NCI-H748 (cell line): ENCODE results near the gene LMCD1.

Experiments
- DNase-seq: peaks from one replicate; lab custom pipeline; 2025; ENCODE audit not compliant: unreplicated experiment; lab: John Stamatoyannopoulos, UW

Gene LMCD1

GRCh38 chr3:8556473-8556869 lies 54.8 kb downstream of the LMCD1 start:
- no peak for DNase-seq

- no peak for DNase-seq
Observed at GRCh38 chr3:8557298-8557697, 55.7 kb downstream of the LMCD1 start.

GRCh38 chr3:8558645-8559044 lies 57.0 kb downstream of the LMCD1 start:
- no peak for DNase-seq

- no peak for DNase-seq
Observed at GRCh38 chr3:8559351-8559750, 57.7 kb downstream of the LMCD1 start.

GRCh38 chr3:8560366-8561007 lies 58.9 kb downstream of the LMCD1 start:
- DNase-seq, result no peak

GRCh38 chr3:8561370-8561769 lies 59.7 kb downstream of the LMCD1 start:
- no peak for DNase-seq

GRCh38 chr3:8562081-8562595 lies 60.5 kb downstream of the LMCD1 start:
- DNase-seq, result no peak

- DNase-seq, result no peak
Observed at GRCh38 chr3:8563146-8563545, 61.5 kb downstream of the LMCD1 start.

GRCh38 chr3:8563597-8563996 lies 62.0 kb downstream of the LMCD1 start:
- no peak for DNase-seq

- no peak for DNase-seq
Observed at GRCh38 chr3:8565376-8565775, 63.8 kb downstream of the LMCD1 start.

- no peak for DNase-seq
Observed at GRCh38 chr3:8567784-8568575, 66.4 kb downstream of the LMCD1 start.

- no peak for DNase-seq
Observed at GRCh38 chr3:8571256-8571655, 69.6 kb downstream of the LMCD1 start.

GRCh38 chr3:8573342-8573926 lies 71.8 kb downstream of the LMCD1 start:
- no peak for DNase-seq

- DNase-seq, result no peak
Observed at GRCh38 chr3:8574040-8574669, 72.5 kb downstream of the LMCD1 start.

- no peak for DNase-seq
Observed at GRCh38 chr3:8574670-8575322, 73.2 kb downstream of the LMCD1 start.

GRCh38 chr3:8575364-8576104 lies 73.9 kb downstream of the LMCD1 start:
- DNase-seq, result no peak

GRCh38 chr3:8576436-8576835 lies 74.8 kb downstream of the LMCD1 start:
- DNase-seq, result no peak

- no peak for DNase-seq
Observed at GRCh38 chr3:8576841-8577571, 75.4 kb downstream of the LMCD1 start.

GRCh38 chr3:8578282-8578681 lies 76.7 kb downstream of the LMCD1 start:
- DNase-seq, result no peak

- DNase-seq, result no peak
Observed at GRCh38 chr3:8579096-8579495, 77.5 kb downstream of the LMCD1 start.
